NCI-H1436 (cell line): ENCODE data around the gene GZMB.
"Not testable (repeated sequence)": the region's sequence is repeated elsewhere in the genome, so short reads cannot be mapped to it uniquely, and the experiment has no call there.

ENCODE experiments used
- DNase-seq: peaks from one replicate; lab custom pipeline; 2025; lab: John Stamatoyannopoulos, UW

GZMB gene

GRCh38 chr14:24630872-24631477, 3.0 kb downstream of the GZMB start:
- no peak for DNase-seq

GRCh38 chr14:24630087-24630871, 3.7 kb downstream of the GZMB start:
- DNase-seq: no peak

GRCh38 chr14:24629521-24629920, 4.5 kb downstream of the GZMB start:
- DNase-seq: no peak

- DNase-seq: no peak
These were observed 20.2 kb downstream of the GZMB start for GRCh38 chr14:24613747-24614146.

- no peak for DNase-seq
These were observed 20.7 kb downstream of the GZMB start for GRCh38 chr14:24613241-24613640.

- no peak for DNase-seq
These were observed 21.8 kb downstream of the GZMB start for GRCh38 chr14:24612196-24612595.

- DNase-seq: no peak
These were observed 24.2 kb downstream of the GZMB start, which contains the start of gene GZMH for GRCh38 chr14:24609655-24610344. GZMH (minus strand) TSS chr14:24609685; CDS start chr14:24609613, 72 bp downstream.

- DNase-seq: no peak
These were observed 26.1 kb downstream of the GZMB start for GRCh38 chr14:24607635-24608514.

- no peak for DNase-seq
These were observed 26.9 kb downstream of the GZMB start for GRCh38 chr14:24607081-24607480.

GRCh38 chr14:24606297-24606696, 27.7 kb downstream of the GZMB start:
- no peak for DNase-seq

GRCh38 chr14:24605435-24606190, 28.4 kb downstream of the GZMB start:
- DNase-seq: no peak

- no peak for DNase-seq
These were observed 36.6 kb downstream of the GZMB start for GRCh38 chr14:24597403-24597802.

- no peak for DNase-seq
These were observed 38.7 kb downstream of the GZMB start for GRCh38 chr14:24595073-24595808.

- not testable (repeated sequence) for DNase-seq
These were observed 43.0 kb downstream of the GZMB start for GRCh38 chr14:24591004-24591403.

- not testable (repeated sequence) for DNase-seq
These were observed 49.6 kb downstream of the GZMB start for GRCh38 chr14:24584402-24584801.
